Mesothelial cell of epicardium (in vitro differentiated cells): ENCODE measurements around the gene LRATD1. TPM values are rescaled to one million over a fixed set of nuclear protein-coding genes. Genes with fewer than 3 reads are reported as not detected.
"Not testable (repeated sequence)": the region's sequence is repeated elsewhere in the genome, so short reads cannot be mapped to it uniquely, and the experiment has no call there.

Experiments used
- DNase-seq, 2 experiments: peaks; one replicate each; pipeline ENCODE4 v3.0.0; 2021; ENCODE audit warnings: low spot score in 2 of 2; ENCODE audit not compliant: unreplicated experiment in 2 of 2
- H3K27ac Mint-ChIP-seq: 2 replicates; pipeline ENCODE4 v1.8.0; 2021; ENCODE audit warnings: mixed read lengths
- H3K27me3 Mint-ChIP-seq: 2 replicates; pipeline ENCODE4 v1.8.0; 2021; ENCODE audit warnings: low read depth, mixed read lengths
- H3K36me3 Mint-ChIP-seq: 2 replicates; pipeline ENCODE4 v1.8.0; 2021; ENCODE audit warnings: mixed read lengths
- H3K4me1 Mint-ChIP-seq: 2 replicates; pipeline ENCODE4 v1.8.0; 2021; ENCODE audit warnings: mixed read lengths
- H3K4me3 Mint-ChIP-seq: 2 replicates; pipeline ENCODE4 v1.8.0; 2021; ENCODE audit warnings: mild to moderate bottlenecking, moderate library complexity, mixed read lengths
- H3K9me3 Mint-ChIP-seq: 2 replicates; pipeline ENCODE4 v1.8.0; 2021; ENCODE audit warnings: mixed read lengths
- total RNA-seq: library from RNA; stranded (reverse); gene quantifications from 3 replicates; pipeline ENCODE4 v1.2.1, GENCODE V29; 2021
- TF ChIP-seq, protein P1 (sequence below): fragments of 200-600 bp; sonication (generic); IDR thresholded peaks from one replicate; pipeline ENCODE4 v1.5.0; 2021; ENCODE audit warnings: antibody characterized with exemption; ENCODE audit not compliant: unreplicated experiment

LRATD1 gene
- total RNA-seq, 1 donor from 2014 or later: 2.4 TPM

DNA sequence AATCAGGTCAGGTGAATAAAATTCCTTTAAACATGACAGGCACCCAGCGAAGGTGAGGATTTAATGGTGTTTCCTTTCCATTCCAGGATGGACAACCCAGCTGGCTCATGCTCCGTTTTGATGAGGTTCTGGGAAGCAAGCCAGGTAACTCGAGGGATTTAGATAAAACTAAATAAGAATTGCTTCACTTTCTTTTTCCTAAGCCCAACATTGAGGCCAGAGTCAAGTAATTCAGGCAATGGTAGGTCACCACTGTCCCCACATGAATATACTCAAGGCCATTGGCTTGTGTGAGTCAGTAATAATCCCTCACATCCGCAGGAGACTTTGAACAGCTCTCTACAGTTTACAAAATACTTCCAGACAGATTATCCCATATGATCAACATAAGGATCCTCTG is 16.2 kb upstream of the LRATD1 start:
- TF ChIP-seq, protein P1, sequence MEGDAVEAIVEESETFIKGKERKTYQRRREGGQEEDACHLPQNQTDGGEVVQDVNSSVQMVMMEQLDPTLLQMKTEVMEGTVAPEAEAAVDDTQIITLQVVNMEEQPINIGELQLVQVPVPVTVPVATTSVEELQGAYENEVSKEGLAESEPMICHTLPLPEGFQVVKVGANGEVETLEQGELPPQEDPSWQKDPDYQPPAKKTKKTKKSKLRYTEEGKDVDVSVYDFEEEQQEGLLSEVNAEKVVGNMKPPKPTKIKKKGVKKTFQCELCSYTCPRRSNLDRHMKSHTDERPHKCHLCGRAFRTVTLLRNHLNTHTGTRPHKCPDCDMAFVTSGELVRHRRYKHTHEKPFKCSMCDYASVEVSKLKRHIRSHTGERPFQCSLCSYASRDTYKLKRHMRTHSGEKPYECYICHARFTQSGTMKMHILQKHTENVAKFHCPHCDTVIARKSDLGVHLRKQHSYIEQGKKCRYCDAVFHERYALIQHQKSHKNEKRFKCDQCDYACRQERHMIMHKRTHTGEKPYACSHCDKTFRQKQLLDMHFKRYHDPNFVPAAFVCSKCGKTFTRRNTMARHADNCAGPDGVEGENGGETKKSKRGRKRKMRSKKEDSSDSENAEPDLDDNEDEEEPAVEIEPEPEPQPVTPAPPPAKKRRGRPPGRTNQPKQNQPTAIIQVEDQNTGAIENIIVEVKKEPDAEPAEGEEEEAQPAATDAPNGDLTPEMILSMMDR: no peak
- no peak overlapping the region for H3K27ac Mint-ChIP-seq
- no peaks in the 10 kb centered on the region for H3K4me1 Mint-ChIP-seq
- no peak for DNase-seq
- no peak overlapping the region for H3K4me3 Mint-ChIP-seq
- no peaks in the 10 kb centered on the region for H3K36me3 Mint-ChIP-seq
- H3K9me3 Mint-ChIP-seq: no peaks in the 10 kb centered on the region
- H3K27me3 Mint-ChIP-seq: peaks cover 23% of the 10 kb centered on the region

DNA sequence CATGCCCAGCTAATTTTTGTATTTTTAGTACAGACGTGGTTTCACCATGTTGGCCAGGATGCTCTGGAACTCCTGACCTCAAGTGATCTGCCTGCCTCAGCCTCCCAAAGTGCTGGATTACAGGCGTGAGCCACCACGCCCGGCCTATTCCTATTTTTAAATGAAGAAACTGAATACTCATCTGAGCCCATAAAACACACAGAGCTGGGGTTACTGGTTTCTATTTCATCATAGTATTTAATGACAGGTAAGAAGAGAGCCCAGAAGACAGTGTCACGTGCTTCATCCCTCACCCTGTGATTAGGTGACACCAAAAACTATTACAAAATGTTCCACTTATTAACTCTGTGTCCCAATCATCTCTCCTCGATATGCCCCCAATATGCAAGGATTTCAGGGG is 15.6 kb upstream of the LRATD1 start:
- H3K36me3 Mint-ChIP-seq: no peaks in the 10 kb centered on the region
- H3K27me3 Mint-ChIP-seq: peaks cover 23% of the 10 kb centered on the region
- H3K4me3 Mint-ChIP-seq: no peak overlapping the region
- H3K9me3 Mint-ChIP-seq: no peaks in the 10 kb centered on the region
- no peak for DNase-seq
- H3K4me1 Mint-ChIP-seq: no peaks in the 10 kb centered on the region
- TF ChIP-seq, protein P1: no peak
- no peak overlapping the region for H3K27ac Mint-ChIP-seq

DNA sequence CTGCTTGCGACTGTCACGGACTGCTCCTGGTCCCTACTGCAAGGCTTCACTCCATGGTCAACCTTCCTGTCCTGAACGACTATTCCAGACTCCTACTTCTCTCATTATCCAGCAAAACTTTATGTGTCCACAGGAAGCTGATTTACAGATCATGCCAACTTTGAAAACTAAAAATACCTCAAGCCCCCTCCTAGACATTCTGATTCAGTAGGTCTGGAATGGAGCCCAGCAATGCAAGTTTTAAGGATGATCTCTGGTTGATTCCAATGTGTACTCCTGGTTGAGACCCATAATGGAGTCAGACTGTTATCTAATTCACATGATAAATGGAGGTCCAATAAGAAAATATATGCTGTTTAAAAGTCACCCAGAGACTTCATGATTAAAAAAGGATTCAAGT is 13.1 kb upstream of the LRATD1 start:
- no peaks in the 10 kb centered on the region for H3K4me1 Mint-ChIP-seq
- TF ChIP-seq, protein P1: no peak
- peaks cover 20% of the 10 kb centered on the region for H3K27me3 Mint-ChIP-seq
- H3K9me3 Mint-ChIP-seq: no peaks in the 10 kb centered on the region
- H3K36me3 Mint-ChIP-seq: no peaks in the 10 kb centered on the region
- DNase-seq: no peak
- H3K4me3 Mint-ChIP-seq: no peak overlapping the region
- H3K27ac Mint-ChIP-seq: no peak overlapping the region

DNA sequence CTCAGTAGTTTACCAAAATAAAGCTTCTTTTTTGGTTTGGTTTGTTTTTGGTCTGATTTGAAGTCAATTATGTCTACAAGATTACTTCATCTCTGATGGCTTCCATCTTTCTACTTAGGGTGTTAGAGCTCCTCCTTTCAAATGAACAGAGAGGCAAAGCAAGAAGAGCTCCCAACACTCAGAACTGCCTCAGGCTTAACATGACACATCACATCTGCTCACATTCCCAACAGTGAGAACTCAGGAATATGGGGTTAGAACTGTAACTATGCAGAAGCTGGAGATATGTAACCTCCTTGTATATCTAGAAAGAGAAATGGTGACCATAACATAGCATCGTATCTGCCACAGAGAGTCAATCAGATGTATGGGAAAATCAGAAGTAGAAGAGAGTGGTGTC is 11.4 kb upstream of the LRATD1 start:
- TF ChIP-seq, protein P1: no peak
- H3K4me1 Mint-ChIP-seq: no peaks in the 10 kb centered on the region

DNA sequence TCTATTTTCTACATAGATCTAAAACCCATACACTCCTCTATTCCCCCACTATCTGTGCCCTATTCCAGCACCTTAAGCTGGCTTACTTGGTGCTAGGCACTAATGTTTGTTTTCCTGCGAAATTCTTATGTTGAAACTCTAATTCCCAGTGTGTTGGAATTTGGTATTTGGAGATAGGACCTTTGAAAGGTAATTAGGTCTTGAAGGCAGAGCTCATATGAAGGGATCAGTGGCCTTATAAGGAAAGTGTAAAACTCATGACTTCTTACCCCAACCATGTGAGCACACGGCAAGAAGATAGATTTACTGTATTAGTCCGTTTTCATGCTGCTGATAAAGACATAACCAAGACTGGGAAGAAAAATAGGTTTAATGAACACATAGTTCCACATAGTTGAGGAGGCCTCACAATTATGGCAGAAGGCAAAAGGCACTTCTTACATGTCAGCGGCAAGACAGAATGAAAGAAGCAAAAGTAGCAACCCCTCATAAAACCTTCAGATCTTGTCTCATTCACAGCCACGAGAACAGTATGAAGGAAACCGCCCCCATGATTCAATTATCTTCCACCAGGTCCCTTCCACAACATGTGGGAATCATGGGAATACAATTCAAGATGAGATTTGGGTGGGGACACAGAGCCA is 10.5 kb upstream of the LRATD1 start:
- Mint-ChIP-seq H3K36me3 (no peaks in the 10 kb centered on the region), H3K27ac (no peak overlapping the region), H3K4me1 (no peaks in the 10 kb centered on the region), H3K9me3 (no peaks in the 10 kb centered on the region), H3K4me3 (no peak overlapping the region), H3K27me3 (peaks cover 20% of the 10 kb centered on the region)
- TF ChIP-seq, protein P1: no peak
- no peak for DNase-seq

More for the DNA sequence above, 11.4 kb upstream of the LRATD1 start:
- Mint-ChIP-seq H3K9me3 (no peaks in the 10 kb centered on the region), H3K4me3 (no peak overlapping the region), H3K27ac (no peak overlapping the region), H3K27me3 (peaks cover 20% of the 10 kb centered on the region), H3K36me3 (no peaks in the 10 kb centered on the region)
- DNase-seq: no peak

DNA sequence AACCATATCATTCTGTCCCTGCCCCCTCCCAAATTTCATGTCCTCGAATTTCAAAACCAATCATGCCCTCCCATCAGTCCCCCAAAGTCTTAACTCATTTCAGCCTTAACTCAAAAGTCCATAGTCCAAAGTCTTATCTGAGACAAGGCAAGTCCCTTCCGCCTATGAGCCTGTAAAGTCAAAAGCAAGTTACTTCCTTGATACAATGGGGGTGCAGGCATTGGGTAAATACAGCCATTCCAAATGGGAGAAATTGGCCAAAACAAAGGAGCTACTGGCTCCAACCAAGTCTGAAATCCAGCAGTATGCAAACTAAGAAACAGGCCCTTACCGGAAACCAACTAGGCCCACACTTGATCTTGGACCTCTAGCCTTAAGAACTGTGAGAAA is 10.0 kb upstream of the LRATD1 start:
- not testable (repeated sequence) for DNase-seq, H3K4me1 Mint-ChIP-seq, H3K4me3 Mint-ChIP-seq, H3K9me3 Mint-ChIP-seq, H3K36me3 Mint-ChIP-seq, H3K27ac Mint-ChIP-seq
- peaks cover 22% of the 10 kb centered on the region for H3K27me3 Mint-ChIP-seq
